Measurements from ENCODE around the gene APMAP. TPM values are rescaled to one million over a fixed set of nuclear protein-coding genes. Genes with fewer than 3 reads are reported as not detected.

APMAP gene
- polyA plus RNA-seq, 1 donor from 2014 or later, result 42.0 TPM

DNA sequence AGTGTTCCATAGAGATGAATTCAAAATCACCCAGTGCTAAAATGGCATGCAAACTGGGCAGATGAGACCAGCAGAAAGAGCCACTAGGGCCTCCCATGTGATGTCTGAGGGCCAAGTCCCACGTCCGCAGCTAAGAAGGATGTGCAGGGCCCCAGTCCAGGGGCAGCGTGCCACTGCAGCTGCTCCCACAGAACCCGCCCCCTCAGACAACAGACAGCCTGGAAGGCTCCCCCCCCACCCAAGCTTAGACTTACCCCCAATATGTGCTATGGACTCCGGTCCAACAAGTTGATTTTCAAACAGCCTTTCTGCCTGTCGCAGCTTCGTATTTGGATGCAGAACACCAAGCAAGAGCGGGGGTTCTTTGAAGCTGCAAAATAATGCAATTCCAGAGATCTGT is 14.0 kb downstream of the APMAP start:
- Mint-ChIP-seq H3K4me3 (no peak overlapping the region), H3K4me1 (peaks cover 2 to 9% (median 5%) of the 10 kb centered on the region in 3 donors), H3K27me3 (no peaks in the 10 kb centered on the region), H3K9me3 (peaks cover 2 to 17% (median 5%) of the 10 kb centered on the region in 3 donors), H3K27ac (no peak overlapping the region), H3K36me3 (peaks cover 37% of the 10 kb centered on the region)

DNA sequence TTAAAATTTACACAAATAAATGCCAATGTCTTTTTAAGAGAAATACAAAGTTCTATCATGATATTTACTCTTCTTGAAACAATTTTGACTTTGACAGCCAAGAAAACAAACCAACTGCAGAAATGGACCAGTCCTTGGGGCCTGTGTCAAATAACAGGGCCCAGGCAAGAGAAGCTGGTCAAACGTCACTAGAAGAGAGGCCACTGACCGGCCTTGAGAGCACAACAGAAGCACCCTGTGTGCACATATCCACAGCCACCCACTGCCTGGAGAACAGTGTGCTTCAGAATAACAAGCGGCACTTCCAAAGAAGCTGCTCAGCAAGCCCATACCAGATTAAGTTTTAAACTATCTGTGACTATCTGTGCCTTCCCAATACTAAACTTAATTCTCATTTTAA is 14.8 kb downstream of the APMAP start:
- H3K27me3 Mint-ChIP-seq, result no peaks in the 10 kb centered on the region
- peaks cover 2 to 9% (median 5%) of the 10 kb centered on the region in 3 donors for H3K4me1 Mint-ChIP-seq
- peak overlapping the region in 1 of 3 donors; percentile 47 for H3K27ac Mint-ChIP-seq
- peaks cover 39% of the 10 kb centered on the region for H3K36me3 Mint-ChIP-seq
- H3K9me3 Mint-ChIP-seq, result peaks cover 2 to 17% (median 5%) of the 10 kb centered on the region in 3 donors
- no peak overlapping the region for H3K4me3 Mint-ChIP-seq

DNA sequence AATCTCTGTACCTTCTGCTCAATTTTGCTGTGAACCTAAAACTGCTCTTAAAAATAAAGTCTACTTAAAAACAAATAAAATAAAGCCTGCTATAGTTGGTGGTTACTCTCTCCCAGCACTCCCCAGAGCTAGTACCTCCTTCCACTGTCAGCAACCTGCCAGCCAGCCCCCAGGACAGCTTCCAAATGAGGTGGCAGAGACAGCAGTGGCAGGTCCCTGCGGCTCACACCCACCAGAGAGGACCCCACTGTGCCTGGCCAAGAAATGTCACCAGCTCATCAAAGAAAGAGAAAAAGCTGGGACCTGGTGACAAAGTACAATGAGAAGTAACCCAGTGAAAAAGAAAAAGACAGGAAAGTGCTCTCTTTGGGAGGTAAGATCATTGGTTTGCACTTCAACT is 15.2 kb downstream of the APMAP start:
- peaks cover 2 to 8% (median 5%) of the 10 kb centered on the region in 3 donors for H3K4me1 Mint-ChIP-seq
- no peaks in the 10 kb centered on the region for H3K27me3 Mint-ChIP-seq
- H3K9me3 Mint-ChIP-seq, result peaks cover 2 to 17% (median 5%) of the 10 kb centered on the region in 3 donors
- H3K36me3 Mint-ChIP-seq, result peaks cover 39% of the 10 kb centered on the region
- peak overlapping the region in 1 of 3 donors; percentile 47 for H3K27ac Mint-ChIP-seq
- H3K4me3 Mint-ChIP-seq, result no peak overlapping the region

DNA sequence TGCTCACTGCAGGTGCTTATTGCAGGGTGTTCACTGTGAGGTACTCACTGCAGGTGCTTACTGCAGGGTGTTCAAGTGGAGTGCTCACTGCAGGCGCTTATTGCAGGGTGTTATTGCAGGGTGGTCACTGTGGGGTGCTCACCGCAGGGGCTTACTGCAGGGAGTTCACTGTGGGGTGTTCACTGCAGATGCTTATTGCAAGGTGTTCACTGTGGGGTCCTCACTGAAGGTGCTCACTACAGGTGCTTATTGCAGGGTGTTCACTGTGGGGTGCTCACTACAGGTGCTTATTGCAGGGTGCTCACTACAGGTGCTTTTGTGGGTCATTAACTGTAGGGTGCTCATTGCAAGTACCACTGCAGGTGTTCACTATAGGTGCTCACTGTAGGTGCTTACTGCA is 20.2 kb downstream of the APMAP start:
- Mint-ChIP-seq H3K9me3 (peaks cover 2 to 13% (median 3%) of the 10 kb centered on the region in 3 donors), H3K36me3 (peaks cover 21% of the 10 kb centered on the region), H3K27ac (no peak overlapping the region), H3K4me1 (peaks cover 0 to 2% (median 1%) of the 10 kb centered on the region in 3 donors), H3K4me3 (no peak overlapping the region), H3K27me3 (no peaks in the 10 kb centered on the region)

DNA sequence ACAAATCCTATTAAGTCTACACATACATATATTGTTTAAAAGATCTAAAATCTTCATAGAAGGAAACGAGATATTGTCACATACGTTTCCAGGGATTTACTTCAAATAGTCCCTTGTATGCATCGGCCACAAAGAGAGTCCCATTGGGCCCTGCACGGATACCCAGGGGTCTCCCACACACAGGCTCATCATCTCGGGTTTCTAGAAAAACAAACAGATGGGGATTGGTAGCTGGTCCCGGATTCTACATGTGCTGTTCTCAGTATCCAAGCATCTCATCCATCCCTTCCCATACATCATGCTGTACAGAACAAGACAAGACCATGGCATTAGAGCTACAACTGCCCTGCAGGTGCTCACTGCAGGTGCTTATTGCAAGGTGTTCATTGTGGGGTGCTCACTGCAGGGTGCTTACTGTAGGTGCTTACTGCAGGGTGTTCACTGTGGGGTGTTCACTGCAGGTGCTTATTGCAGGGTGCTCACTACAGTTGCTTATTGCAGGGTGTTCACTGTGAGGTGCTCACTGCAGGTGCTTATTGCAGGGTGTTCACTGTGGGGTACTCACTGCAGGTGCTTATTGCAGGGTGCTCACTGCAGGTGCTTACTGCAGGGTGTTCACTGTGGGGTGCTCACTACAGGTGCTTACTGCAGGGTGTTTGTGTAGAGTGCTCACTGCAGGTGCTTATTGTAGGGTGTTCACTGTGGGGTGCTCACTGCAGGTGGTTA is 21.0 kb downstream of the APMAP start:
- Mint-ChIP-seq H3K36me3 (peaks cover 19% of the 10 kb centered on the region), H3K4me1 (no peaks in the 10 kb centered on the region)

DNA sequence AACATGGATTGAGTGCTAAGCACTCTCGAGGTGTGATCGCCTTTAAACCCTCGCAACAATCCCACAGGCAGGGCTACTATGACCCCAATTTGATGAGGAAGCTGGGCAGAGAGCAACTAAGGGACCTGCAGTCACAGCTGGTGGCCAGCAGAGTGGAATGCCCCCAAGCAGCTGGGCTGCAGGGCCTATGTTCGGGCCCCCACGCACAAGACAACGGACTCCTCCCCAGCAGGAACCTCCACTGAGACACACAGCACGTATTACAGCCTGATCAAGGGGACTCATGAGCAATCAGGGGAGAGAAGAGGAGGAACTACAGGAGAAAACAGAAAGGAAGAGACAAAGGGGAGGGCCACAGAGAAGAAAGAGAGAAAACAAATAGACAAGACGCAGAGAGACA is 21.8 kb downstream of the APMAP start:
- no peak overlapping the region for H3K4me3 Mint-ChIP-seq
- peaks cover 0 to 3% (median 0%) of the 10 kb centered on the region in 3 donors for H3K9me3 Mint-ChIP-seq
- no peaks in the 10 kb centered on the region for H3K27me3 Mint-ChIP-seq
- H3K27ac Mint-ChIP-seq, result peak overlapping the region in 1 of 3 donors; percentile 33
- peaks cover 13% of the 10 kb centered on the region for H3K36me3 Mint-ChIP-seq
- H3K4me1 Mint-ChIP-seq, result no peaks in the 10 kb centered on the region

More for the DNA sequence above, 21.0 kb downstream of the APMAP start:
- Mint-ChIP-seq H3K27me3 (no peaks in the 10 kb centered on the region), H3K4me3 (no peak overlapping the region), H3K9me3 (peaks cover 0 to 8% (median 2%) of the 10 kb centered on the region in 3 donors), H3K27ac (no peak overlapping the region)

DNA sequence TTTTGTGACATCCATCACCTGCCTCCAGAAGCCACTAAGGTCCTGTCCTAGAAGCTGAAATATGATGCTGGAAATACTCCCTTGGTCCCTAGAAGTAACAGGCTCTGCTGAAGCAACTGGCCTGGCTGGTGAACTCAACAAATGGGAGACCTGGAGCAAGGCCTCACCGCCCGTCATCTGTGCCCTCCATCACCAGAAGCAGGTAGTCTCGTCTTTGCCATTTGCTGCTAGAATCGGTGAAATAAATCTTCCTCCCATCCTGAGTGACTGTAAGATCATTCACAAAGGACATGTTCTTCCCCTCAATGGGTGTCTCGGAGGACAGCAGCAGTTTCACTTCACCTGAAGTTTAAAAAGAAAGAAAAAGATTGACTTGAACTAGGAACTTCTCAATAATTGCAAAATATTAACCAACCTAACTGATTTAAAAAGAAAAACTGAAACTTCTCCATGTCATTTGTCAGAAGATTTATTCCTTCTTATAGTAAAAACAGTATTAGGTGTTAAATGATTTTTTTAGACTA is 22.5 kb downstream of the APMAP start:
- no peaks in the 10 kb centered on the region for H3K9me3 Mint-ChIP-seq
- H3K36me3 Mint-ChIP-seq, result peaks cover 8% of the 10 kb centered on the region
- no peak overlapping the region for H3K4me3 Mint-ChIP-seq
- no peak overlapping the region for H3K27ac Mint-ChIP-seq
- H3K4me1 Mint-ChIP-seq, result no peaks in the 10 kb centered on the region
- no peaks in the 10 kb centered on the region for H3K27me3 Mint-ChIP-seq

DNA sequence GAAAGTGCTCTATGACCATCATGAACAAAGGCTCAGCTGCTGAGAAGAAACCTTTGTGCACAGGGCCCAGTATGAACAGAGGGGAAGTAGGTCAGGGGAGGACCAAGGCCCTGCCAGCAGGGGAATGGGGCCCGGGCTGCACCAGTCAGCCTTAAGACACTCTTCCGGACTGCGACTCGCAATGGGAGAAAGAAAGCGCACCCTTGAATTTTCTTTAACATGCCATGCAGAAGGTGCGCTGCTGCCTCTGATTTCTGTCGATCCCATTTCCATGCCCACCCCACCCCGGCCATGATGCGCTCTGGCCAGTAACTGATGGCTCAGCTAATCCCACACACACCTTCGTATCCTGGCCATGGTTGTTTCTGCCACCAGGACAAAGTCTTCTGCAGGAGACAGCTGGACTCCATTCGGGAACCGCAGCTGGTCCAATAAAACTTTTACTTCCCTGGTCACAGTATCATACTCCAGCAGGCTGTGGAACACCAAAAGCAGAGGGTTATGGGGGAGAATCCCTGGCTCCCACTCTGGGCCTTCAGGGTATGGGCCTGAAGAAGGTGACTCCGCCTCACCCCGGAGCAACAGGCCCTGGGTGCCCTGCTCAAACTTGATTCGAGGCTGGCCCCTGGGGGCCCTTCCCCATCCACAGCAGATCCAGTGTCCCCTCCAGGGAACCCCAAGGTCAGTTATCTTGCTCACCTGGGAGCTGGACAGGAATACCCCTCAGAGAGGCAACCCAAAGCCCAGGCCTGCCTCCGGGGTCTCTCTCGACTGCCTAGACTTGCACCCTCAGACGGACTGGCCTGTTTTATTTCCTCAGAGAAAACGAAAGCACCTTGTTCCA is 23.1 kb downstream of the APMAP start:
- Mint-ChIP-seq H3K9me3 (no peaks in the 10 kb centered on the region), H3K36me3 (peaks cover 6% of the 10 kb centered on the region), H3K4me3 (no peak overlapping the region), H3K27ac (no peak overlapping the region), H3K4me1 (no peaks in the 10 kb centered on the region), H3K27me3 (no peaks in the 10 kb centered on the region)

DNA sequence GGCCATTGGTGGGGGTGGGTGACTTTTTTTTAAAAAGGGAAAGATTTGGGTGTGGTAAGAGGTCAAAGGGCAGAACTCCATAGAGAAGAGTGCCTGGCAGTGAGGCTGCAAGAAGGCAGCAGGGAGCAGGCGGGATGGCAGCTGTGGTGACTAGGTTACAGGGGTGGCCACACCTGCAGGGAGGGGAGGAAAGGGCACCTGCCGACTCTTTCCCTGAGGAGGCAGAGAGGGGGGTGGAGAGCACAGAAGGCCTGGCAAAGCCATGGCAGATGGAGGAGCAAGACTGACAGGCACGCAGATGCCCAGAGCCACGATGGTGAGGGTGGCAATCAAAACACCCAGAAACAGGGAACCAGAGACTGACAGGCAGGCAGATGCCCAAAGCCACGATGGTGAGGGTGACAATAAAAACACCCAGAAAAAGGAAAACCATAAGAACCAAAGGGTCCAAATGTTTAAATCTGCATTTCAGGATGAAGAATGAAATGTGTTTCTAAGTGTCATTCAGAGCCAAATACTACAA is 24.2 kb downstream of the APMAP start:
- Mint-ChIP-seq H3K4me3 (no peak overlapping the region), H3K36me3 (peaks cover 5% of the 10 kb centered on the region), H3K4me1 (no peaks in the 10 kb centered on the region), H3K27me3 (no peaks in the 10 kb centered on the region), H3K9me3 (no peaks in the 10 kb centered on the region), H3K27ac (peak overlapping the region in 1 of 3 donors; percentile 71)

DNA sequence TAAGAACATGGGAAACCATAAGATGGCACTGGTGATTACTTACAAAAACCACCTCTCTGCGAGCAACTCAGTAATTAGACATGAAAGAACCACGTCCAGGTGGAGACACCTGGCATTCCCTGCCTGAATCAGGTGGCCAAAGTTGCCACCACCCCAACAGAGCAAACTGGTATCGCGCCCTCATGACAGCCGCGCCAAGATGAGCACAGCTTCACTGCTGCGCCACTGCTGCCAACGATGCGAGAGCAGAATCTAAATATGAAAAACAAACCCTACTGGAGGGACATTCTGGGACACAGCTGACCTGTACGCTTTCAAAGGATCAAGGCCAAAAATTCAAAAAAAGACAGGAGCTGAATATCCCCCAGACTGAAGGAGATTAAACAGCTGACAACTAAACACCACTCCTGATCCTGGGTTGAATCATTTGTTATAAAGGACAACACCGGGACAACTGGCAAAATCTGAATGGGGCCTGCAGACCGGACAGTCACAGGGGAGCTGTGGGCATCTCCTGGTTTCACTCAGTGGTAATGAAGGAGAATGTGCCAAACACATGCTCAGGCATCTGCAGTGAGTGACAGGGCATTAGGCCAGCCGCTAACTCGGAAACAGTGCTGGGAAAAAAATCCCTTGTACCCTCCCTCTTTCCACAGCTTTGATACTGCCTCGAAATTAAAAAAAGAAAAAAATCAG is 26.1 kb downstream of the APMAP start:
- no peaks in the 10 kb centered on the region for H3K9me3 Mint-ChIP-seq
- no peaks in the 10 kb centered on the region for H3K4me1 Mint-ChIP-seq
- H3K4me3 Mint-ChIP-seq, result no peak overlapping the region
- peaks cover 7% of the 10 kb centered on the region for H3K36me3 Mint-ChIP-seq
- H3K27ac Mint-ChIP-seq, result peak overlapping the region in 1 of 3 donors; percentile 77
- H3K27me3 Mint-ChIP-seq, result no peaks in the 10 kb centered on the region

DNA sequence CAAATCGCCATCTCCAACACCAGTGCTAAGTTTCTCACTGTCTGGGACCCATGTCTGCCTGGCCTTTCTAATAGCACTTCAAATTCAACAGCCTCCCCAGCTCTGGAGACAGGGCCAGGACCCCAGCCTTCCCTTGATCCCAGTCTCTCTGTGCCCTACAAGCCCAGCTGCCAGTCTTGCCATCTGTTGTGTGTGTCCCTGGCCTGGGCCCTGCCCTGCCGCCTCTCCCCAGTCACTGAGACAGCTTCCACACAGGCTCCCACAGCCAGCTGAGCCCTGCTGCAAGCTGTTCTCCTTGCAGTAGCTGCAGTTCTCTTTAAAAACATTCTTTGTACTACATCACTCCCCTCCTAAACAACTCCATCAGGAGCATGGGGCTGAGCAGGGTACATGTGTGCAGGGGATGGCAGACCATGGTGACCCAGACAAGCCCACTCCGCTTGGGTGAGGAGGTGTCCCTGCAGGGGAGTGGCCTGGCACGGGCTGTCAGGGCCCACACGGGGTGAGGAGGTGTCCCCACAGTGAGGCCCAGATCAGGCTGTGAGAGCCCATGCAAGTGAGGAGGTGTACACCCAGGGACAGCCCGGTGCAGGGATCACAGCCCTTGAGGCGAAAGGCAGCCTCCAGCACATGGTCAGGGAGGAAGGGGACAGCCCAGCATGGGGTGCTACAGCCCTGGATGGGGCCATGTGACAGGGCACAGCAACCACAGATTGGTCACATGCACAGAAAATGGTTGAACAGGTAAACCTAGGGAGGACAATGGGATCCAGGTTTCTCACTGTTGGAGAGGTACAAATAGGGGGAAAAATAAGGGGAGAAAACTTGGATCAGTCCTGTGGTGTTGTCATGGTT is 27.3 kb downstream of the APMAP start:
- H3K4me1 Mint-ChIP-seq, result no peaks in the 10 kb centered on the region
- no peaks in the 10 kb centered on the region for H3K27me3 Mint-ChIP-seq
- no peaks in the 10 kb centered on the region for H3K9me3 Mint-ChIP-seq
- no peak overlapping the region for H3K27ac Mint-ChIP-seq
- no peak overlapping the region for H3K4me3 Mint-ChIP-seq
- H3K36me3 Mint-ChIP-seq, result peaks cover 7% of the 10 kb centered on the region

DNA sequence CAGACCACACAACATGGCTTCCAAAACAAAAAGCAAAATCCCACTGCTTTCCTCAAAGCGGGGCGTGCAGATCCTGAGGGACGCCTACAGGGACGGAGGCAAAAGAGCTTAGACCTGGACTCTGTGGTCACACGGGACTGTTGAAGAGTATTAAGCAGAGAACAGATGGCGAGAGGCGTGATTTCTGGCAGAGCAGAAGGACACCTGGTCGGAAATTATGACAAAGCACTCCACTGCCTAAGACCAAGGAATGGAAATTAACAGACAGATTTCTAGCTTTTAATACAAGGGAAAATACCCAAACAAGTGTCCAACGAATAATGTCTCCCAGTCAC is 28.1 kb downstream of the APMAP start:
- peaks cover 7% of the 10 kb centered on the region for H3K36me3 Mint-ChIP-seq
- H3K27ac Mint-ChIP-seq, result peak overlapping the region in 1 of 3 donors; percentile 52
- H3K4me3 Mint-ChIP-seq, result no peak overlapping the region
- H3K27me3 Mint-ChIP-seq, result no peaks in the 10 kb centered on the region
- H3K9me3 Mint-ChIP-seq, result no peaks in the 10 kb centered on the region
- H3K4me1 Mint-ChIP-seq, result no peaks in the 10 kb centered on the region

DNA sequence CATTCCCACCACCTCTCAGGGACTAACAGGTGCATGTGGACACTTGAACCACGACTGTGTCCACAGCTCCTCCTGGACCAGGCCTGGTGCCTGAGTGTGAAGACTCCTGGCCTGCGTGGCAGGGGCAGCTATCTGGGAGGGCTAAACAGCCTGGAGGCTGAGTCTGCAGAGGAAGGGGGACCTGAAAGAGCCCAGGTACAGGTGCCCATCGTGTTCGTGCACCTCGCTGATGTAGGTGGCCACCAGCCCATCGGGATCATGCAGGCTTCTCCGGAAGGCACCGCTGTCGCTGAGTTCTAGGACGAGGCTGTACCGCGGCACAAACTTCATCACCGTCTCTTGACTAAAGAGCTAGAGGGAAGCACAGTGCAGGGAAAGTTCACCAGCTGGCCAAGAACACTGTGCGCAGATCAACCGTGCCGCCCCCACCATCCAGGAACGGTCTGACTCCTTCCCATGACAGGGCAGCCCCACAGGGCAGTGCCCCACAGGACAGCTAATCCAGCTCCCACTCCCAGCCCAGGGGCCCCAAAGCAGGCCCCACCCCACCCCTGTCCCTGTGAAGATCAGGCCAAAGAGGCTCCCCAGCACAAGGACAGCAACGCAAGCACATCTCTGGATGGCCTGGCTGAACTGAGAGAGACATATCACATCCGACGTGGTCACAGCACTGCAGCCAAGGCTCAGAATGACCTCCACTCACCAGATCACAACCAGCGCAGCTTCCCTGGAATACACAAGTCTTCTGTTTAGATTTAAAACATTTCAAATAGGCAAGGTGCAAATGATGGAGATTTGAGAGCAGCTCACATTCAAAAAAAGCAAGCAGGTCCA is 28.7 kb downstream of the APMAP start:
- H3K9me3 Mint-ChIP-seq, result no peaks in the 10 kb centered on the region
- peaks cover 7% of the 10 kb centered on the region for H3K36me3 Mint-ChIP-seq
- H3K4me3 Mint-ChIP-seq, result no peak overlapping the region
- no peaks in the 10 kb centered on the region for H3K4me1 Mint-ChIP-seq
- no peaks in the 10 kb centered on the region for H3K27me3 Mint-ChIP-seq
- H3K27ac Mint-ChIP-seq, result peak overlapping the region in 1 of 3 donors; percentile 52

Data from IgD-negative memory B cell (primary cell).